Left ventricle myocardium inferior (tissue), 1 donor: ENCODE data around the gene DCST2. TPM values are rescaled to one million over a fixed set of nuclear protein-coding genes. Genes with fewer than 3 reads are reported as not detected.

Source experiments
- DNase-seq: peaks from one replicate; pipeline ENCODE4 v3.0.0-alpha.2; 2020
- H3K27ac ChIP-seq: fragments of 200-600 bp; replicated peaks from 2 replicates; pipeline ENCODE4 v1.8.0; 2021
- H3K27me3 ChIP-seq: fragments of 200-600 bp; 2 replicates; pipeline ENCODE4 v1.8.0; 2021; ENCODE audit warnings: low read depth
- H3K36me3 ChIP-seq: fragments of 200-600 bp; 2 replicates; pipeline ENCODE4 v1.8.0; 2021
- H3K4me1 ChIP-seq: fragments of 200-600 bp; 2 replicates; pipeline ENCODE4 v1.8.0; 2021
- H3K4me3 ChIP-seq: fragments of 200-600 bp; 2 replicates; pipeline ENCODE4 v1.8.0; 2021; ENCODE audit warnings: mild to moderate bottlenecking, moderate library complexity
- H3K9me3 ChIP-seq: fragments of 200-600 bp; replicated peaks from 2 replicates; pipeline ENCODE4 v1.8.0; 2021
- CTCF ChIP-seq: fragments of 200-600 bp; IDR thresholded peaks from 2 replicates; pipeline ENCODE4 v1.8.0; 2021; ENCODE audit warnings: antibody characterized with exemption, mild to moderate bottlenecking, borderline replicate concordance
- intact Hi-C: fragments of 100-400 bp; cut with micrococcal nuclease; formaldehyde crosslinking; loops from one replicate; pipeline ENCODE4 v1.11.0; 2022
- total RNA-seq: library from RNA; stranded (reverse); fragmentation: NEBNext Ultra II Directional; extraction: Animal tissue kit (Norgen Biotek cat#: 25700); gene quantifications from one replicate; pipeline ENCODE4 v1.2.1, GENCODE V29; 2021
- donor health status: DM: no; HTN: yes; CAD: no; lungs with severe emphysema.

DCST2 gene
- total RNA-seq, 1 donor from 2014 or later: not detected

- Histone ChIP-seq H3K4me1 (peaks cover 33% of the 10 kb centered on the region), H3K4me3 (no peak overlapping the region), H3K36me3 (no peaks in the 10 kb centered on the region), H3K27ac (no peak overlapping the region), H3K27me3 (peaks cover 28% of the 10 kb centered on the region), H3K9me3 (no peaks in the 10 kb centered on the region)
- TF ChIP-seq CTCF: no peak
- intact Hi-C loops: no loop called here
- DNase-seq: no peak
Observed at GRCh38 chr1:155076371-155076770, 42.8 kb upstream of the DCST2 start.

GRCh38 chr1:155075535-155075934, 42.0 kb upstream of the DCST2 start:
- TF ChIP-seq CTCF: no peak
- Histone ChIP-seq H3K9me3 (no peaks in the 10 kb centered on the region), H3K27me3 (peaks cover 19% of the 10 kb centered on the region)

GRCh38 chr1:155073377-155074242, 40.0 kb upstream of the DCST2 start:
- Histone ChIP-seq H3K27ac (no peak overlapping the region), H3K4me1 (peaks cover 21% of the 10 kb centered on the region), H3K36me3 (no peaks in the 10 kb centered on the region), H3K4me3 (no peak overlapping the region), H3K27me3 (no peaks in the 10 kb centered on the region), H3K9me3 (no peaks in the 10 kb centered on the region)
- TF ChIP-seq CTCF: no peak
- intact Hi-C loops: no loop called here
- DNase-seq: no peak

More at GRCh38 chr1:155075535-155075934, 42.0 kb upstream of the DCST2 start:
- no peak for DNase-seq
- Histone ChIP-seq H3K4me1 (peaks cover 33% of the 10 kb centered on the region), H3K27ac (no peak overlapping the region), H3K36me3 (no peaks in the 10 kb centered on the region), H3K4me3 (no peak overlapping the region)
- intact Hi-C loops: no loop called here

- H3K27ac ChIP-seq: no peak overlapping the region
- H3K36me3 ChIP-seq: no peaks in the 10 kb centered on the region
- H3K9me3 ChIP-seq: no peaks in the 10 kb centered on the region
- no peak for TF ChIP-seq CTCF
- DNase-seq: no peak
- H3K4me1 ChIP-seq: peaks cover 17% of the 10 kb centered on the region
- intact Hi-C loops: no loop called here
- H3K4me3 ChIP-seq: no peak overlapping the region
- no peaks in the 10 kb centered on the region for H3K27me3 ChIP-seq
Observed at GRCh38 chr1:155072531-155073289, 39.1 kb upstream of the DCST2 start.

- Histone ChIP-seq H3K27ac (peak overlapping the region; percentile 60), H3K36me3 (no peaks in the 10 kb centered on the region), H3K27me3 (no peaks in the 10 kb centered on the region), H3K4me3 (no peak overlapping the region), H3K4me1 (peaks cover 17% of the 10 kb centered on the region), H3K9me3 (no peaks in the 10 kb centered on the region)
- intact Hi-C loops: no loop called here
- TF ChIP-seq CTCF: no peak
- no peak for DNase-seq
Observed at GRCh38 chr1:155071701-155072100, 38.1 kb upstream of the DCST2 start.
